ENCODE results near the gene CNNM1. TPM values are rescaled to one million over a fixed set of nuclear protein-coding genes. Genes with fewer than 3 reads are reported as not detected.

CNNM1 gene
- total and polyA plus RNA-seq, 12 donors: 0.07 to 2.0 (median 1.2) TPM; not detected in 1

GRCh38 chr10:99412099-99412498 lies 82.9 kb downstream of the CNNM1 start:
- DNase-seq: no peak
- H3K27me3 ChIP-seq: no peaks in the 10 kb centered on the region
- no peaks in the 10 kb centered on the region for H3K9me3 ChIP-seq (replicated peaks in 1 of 3)
- no peak for TF ChIP-seq POLR2A (IDR thresholded peaks at IDR 0.05)
- TF ChIP-seq, protein P1, sequence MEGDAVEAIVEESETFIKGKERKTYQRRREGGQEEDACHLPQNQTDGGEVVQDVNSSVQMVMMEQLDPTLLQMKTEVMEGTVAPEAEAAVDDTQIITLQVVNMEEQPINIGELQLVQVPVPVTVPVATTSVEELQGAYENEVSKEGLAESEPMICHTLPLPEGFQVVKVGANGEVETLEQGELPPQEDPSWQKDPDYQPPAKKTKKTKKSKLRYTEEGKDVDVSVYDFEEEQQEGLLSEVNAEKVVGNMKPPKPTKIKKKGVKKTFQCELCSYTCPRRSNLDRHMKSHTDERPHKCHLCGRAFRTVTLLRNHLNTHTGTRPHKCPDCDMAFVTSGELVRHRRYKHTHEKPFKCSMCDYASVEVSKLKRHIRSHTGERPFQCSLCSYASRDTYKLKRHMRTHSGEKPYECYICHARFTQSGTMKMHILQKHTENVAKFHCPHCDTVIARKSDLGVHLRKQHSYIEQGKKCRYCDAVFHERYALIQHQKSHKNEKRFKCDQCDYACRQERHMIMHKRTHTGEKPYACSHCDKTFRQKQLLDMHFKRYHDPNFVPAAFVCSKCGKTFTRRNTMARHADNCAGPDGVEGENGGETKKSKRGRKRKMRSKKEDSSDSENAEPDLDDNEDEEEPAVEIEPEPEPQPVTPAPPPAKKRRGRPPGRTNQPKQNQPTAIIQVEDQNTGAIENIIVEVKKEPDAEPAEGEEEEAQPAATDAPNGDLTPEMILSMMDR (IDR thresholded peaks at IDR 0.05): no peak
- no peak overlapping the region for H3K27ac ChIP-seq
- 79 to 100% (median 97%) methylated on average over 1 of the region's 1 CpG for WGBS, 4 donors
- H3K36me3 ChIP-seq (replicated peaks in 1 of 2): no peaks in the 10 kb centered on the region
- no peaks in the 10 kb centered on the region for H3K4me1 ChIP-seq (replicated peaks in 1 of 2)
- H3K4me3 ChIP-seq: no peak overlapping the region
- intact Hi-C loops (cut with DNase I): no loop called here

DNA sequence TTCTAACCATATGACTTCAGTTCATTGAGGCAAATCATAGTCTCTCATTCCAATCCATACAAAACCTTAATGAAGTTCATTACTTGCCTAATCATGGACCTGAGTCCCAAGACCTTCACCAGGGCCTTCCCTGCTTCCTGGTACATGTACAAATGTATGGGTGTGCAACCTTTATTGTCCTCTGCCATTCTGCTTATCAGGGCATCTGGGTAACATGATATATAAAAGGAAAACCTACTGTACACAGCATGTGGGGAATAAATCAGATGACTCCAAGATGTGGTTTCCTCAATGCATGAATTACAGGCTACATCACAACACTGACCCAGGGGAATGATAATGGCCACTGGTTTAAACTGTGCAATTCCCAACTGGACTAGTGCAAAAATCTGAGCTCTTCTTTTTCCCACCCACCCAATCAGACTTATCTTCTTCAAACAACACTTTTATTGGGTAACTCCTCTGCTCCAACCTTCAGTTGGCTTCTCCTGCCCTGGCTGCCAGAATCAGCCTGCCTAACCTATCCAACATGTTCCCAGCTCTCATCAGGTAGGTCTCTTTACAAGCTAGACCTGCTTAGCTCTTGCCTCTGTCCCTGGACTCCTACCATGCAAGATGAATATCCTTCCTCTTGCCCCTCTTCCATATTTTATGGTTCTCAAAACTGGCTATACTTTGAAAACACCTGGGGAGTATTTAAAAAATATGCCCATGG lies 89.9 kb downstream of the CNNM1 start:
- Histone ChIP-seq H3K9me3 (replicated peaks in 1 of 3) (no peaks in the 10 kb centered on the region), H3K36me3 (replicated peaks in 1 of 2) (peaks cover 0 to 19% of the 10 kb centered on the region in 2 donors), H3K27me3 (no peaks in the 10 kb centered on the region), H3K27ac (no peak overlapping the region), H3K4me3 (no peak overlapping the region), H3K4me1 (replicated peaks in 1 of 2) (no peaks in the 10 kb centered on the region)
- no peak for DNase-seq
- TF ChIP-seq, protein P1 (IDR thresholded peaks at IDR 0.05): no peak
- TF ChIP-seq POLR2A (IDR thresholded peaks at IDR 0.05): no peak
- intact Hi-C loops (cut with DNase I): no loop called here

- intact Hi-C loops (cut with DNase I): no loop called here
- 85 to 100% (median 100%) methylated on average over 2 of the region's 2 CpGs for WGBS, 4 donors
- Histone ChIP-seq H3K36me3 (replicated peaks in 1 of 2) (peaks cover 0 to 19% of the 10 kb centered on the region in 2 donors), H3K4me3 (no peak overlapping the region), H3K9me3 (replicated peaks in 1 of 3) (no peaks in the 10 kb centered on the region), H3K27me3 (no peaks in the 10 kb centered on the region), H3K27ac (no peak overlapping the region), H3K4me1 (replicated peaks in 1 of 2) (no peaks in the 10 kb centered on the region)
- TF ChIP-seq, protein P1 (IDR thresholded peaks at IDR 0.05): no peak
- TF ChIP-seq POLR2A (IDR thresholded peaks at IDR 0.05): no peak
- DNase-seq: no peak
Measured at GRCh38 chr10:99419688-99420087, 90.5 kb downstream of the CNNM1 start.

GRCh38 chr10:99421233-99421739 lies 92.1 kb downstream of the CNNM1 start:
- peaks cover 0 to 4% of the 10 kb centered on the region in 2 donors for H3K4me1 ChIP-seq (replicated peaks in 1 of 2)
- no peaks in the 10 kb centered on the region for H3K27me3 ChIP-seq
- intact Hi-C loops (cut with DNase I): no loop called here
- DNase-seq: no peak
- H3K9me3 ChIP-seq (replicated peaks in 1 of 3): no peaks in the 10 kb centered on the region
- TF ChIP-seq, protein P1 (IDR thresholded peaks at IDR 0.05): no peak
- TF ChIP-seq POLR2A (IDR thresholded peaks at IDR 0.05): no peak
- H3K36me3 ChIP-seq (replicated peaks in 1 of 2): peaks cover 0 to 19% of the 10 kb centered on the region in 2 donors
- H3K4me3 ChIP-seq: no peak overlapping the region
- 81 to 89% (median 85%) methylated on average over 3 of the region's 3 CpGs for WGBS, 4 donors
- no peak overlapping the region for H3K27ac ChIP-seq
